Measurements from ENCODE around the gene ATXN7L1. TPM values are rescaled to one million over a fixed set of nuclear protein-coding genes. Genes with fewer than 3 reads are reported as not detected.

The ATXN7L1 gene
- total RNA-seq, 1 experiment from 2014 or later = 24.3 TPM

GRCh38 chr7:105596866-105597265, 279.5 kb downstream of the ATXN7L1 start:
- peaks cover 31% of the 10 kb centered on the region in 2 experiments for H3K4me1 Mint-ChIP-seq
- no peak for DNase-seq
- no peak overlapping the region for H3K4ac ChIP-seq (ENCODE audit: low read depth, low read length)
- no peaks in the 10 kb centered on the region for H3K9me3 ChIP-seq (ENCODE audit: control insufficient read depth, low read depth, low read length)
- H3K27ac ChIP-seq (ENCODE audit: insufficient read length, low read depth, low read length) = no peak overlapping the region
- no peak overlapping the region for H3K9ac ChIP-seq (ENCODE audit: extremely low read depth, insufficient read length, low read length)
- no CpG with 5 or more reads among the region's 4 CpGs for WGBS (ENCODE audit: extremely low coverage, insufficient read length, low lambda C conversion rate)
- H2BK120ac ChIP-seq (ENCODE audit: low read depth, low read length, poor library complexity, severe bottlenecking) = no peak overlapping the region
- H3K4me1 ChIP-seq (ENCODE audit: insufficient read depth, low read length) = peaks cover 11% of the 10 kb centered on the region; the same call in 1 of the 2 replicates
- H2BK20ac ChIP-seq (ENCODE audit: low read depth, low read length, poor library complexity, severe bottlenecking) = no peak overlapping the region
- no peak overlapping the region for H3K4me2 ChIP-seq (ENCODE audit: insufficient read depth, insufficient read length, low read length)
- no peak overlapping the region for H4K91ac ChIP-seq (ENCODE audit: insufficient read length, low read depth, low read length)
- H2BK15ac ChIP-seq (ENCODE audit: low read depth, low read length) = no peak overlapping the region
- no peak overlapping the region for H4K8ac ChIP-seq (replicated peaks; ENCODE audit: insufficient read length, low read depth, low read length)
- H3K23ac ChIP-seq (ENCODE audit: insufficient read length, low read depth, low read length) = no peak overlapping the region
- no peaks in the 10 kb centered on the region for H3K27me3 ChIP-seq (ENCODE audit: insufficient read depth, low read length)
- H2AFZ ChIP-seq (ENCODE audit: low read length) = no peak overlapping the region
- no peak overlapping the region for H2AK5ac ChIP-seq (ENCODE audit: insufficient read length, low read length)
- no peak overlapping the region for H3T11ph ChIP-seq (ENCODE audit: low read length)
- H2BK5ac ChIP-seq (ENCODE audit: insufficient read length, low read length) = no peak overlapping the region
- no peaks in the 10 kb centered on the region for H3K79me2 ChIP-seq (ENCODE audit: insufficient read depth, low read length)
- H3K9me3 Mint-ChIP-seq = no peaks in the 10 kb centered on the region
- H3K56ac ChIP-seq (ENCODE audit: insufficient read length, low read depth, low read length) = no peak overlapping the region
- H3K27me3 Mint-ChIP-seq (ENCODE audit: low read depth) = no peaks in the 10 kb centered on the region
- H3K4me3 Mint-ChIP-seq = peak overlapping the region in 1 of 2 experiments; percentile 58; a peak in 1 of 5 replicates
- no peaks in the 10 kb centered on the region for H3K23me2 ChIP-seq (ENCODE audit: insufficient read length, low read depth, low read length, poor library complexity, severe bottlenecking)
- no peak overlapping the region for H3K27ac Mint-ChIP-seq
- no peaks in the 10 kb centered on the region for H4K20me1 ChIP-seq (ENCODE audit: control insufficient read depth, insufficient read depth, insufficient read length)
- H3K18ac ChIP-seq (ENCODE audit: insufficient read length, low read depth, low read length) = no peak overlapping the region
- H3K79me1 ChIP-seq (ENCODE audit: insufficient read depth, low read depth, low read length, poor library complexity, severe bottlenecking) = no peaks in the 10 kb centered on the region
- no peak for TF ChIP-seq CTCF (conservative IDR thresholded peaks at IDR 0.05)
- H4K5ac ChIP-seq (ENCODE audit: insufficient read length, low read depth, low read length) = no peak overlapping the region
- H3K14ac ChIP-seq (ENCODE audit: insufficient read depth, low read length) = no peak overlapping the region
- no peak overlapping the region for H2BK12ac ChIP-seq (ENCODE audit: insufficient read length, low read depth, low read length)
- no peaks in the 10 kb centered on the region; a peak in 2 of 7 replicates for H3K36me3 Mint-ChIP-seq (ENCODE audit: insufficient read depth in 1 of 3, low read depth in 3 of 3)
